Naive thymus-derived CD8-positive, alpha-beta T cell (primary cell): ENCODE measurements around the gene CTIF. TPM values are rescaled to one million over a fixed set of nuclear protein-coding genes. Genes with fewer than 3 reads are reported as not detected.

ENCODE experiments used
- ATAC-seq, 2 donors: fragments of 150-1000 bp; cut with Tn5 transposase in 1 of 2; sonication (Bioruptor Pico), chemical (Tn5 transposase) in 1 of 2; 1 replicate in 1 of 2; 2 replicates in 1 of 2; pipeline ENCODE4 v1.10.0; 2021; ENCODE audit warnings: mild to moderate bottlenecking in 2 of 2, moderate library complexity in 2 of 2
- POLR2A ChIA-PET: fragments of 350-600 bp; sonication (Branson Sonifier 250); formaldehyde crosslinking; loops from one replicate; lab custom pipeline; 2021; ENCODE audit warnings: antibody characterized with exemption; lab: Charles Lee
- DNase-seq, 10 donors: peaks; one replicate each; pipeline versions ENCODE4 v3.0.0 to v3.0.0-alpha.2; 2020 to 2022
- H3K27ac Mint-ChIP-seq, 10 donors: one replicate each; pipeline ENCODE4 v1.8.0; 2020 to 2022; ENCODE audit warnings: mild to moderate bottlenecking in 10 of 10, mixed read lengths in 10 of 10, moderate library complexity in 4 of 10, inconsistent platforms in 1 of 10
- H3K27me3 Mint-ChIP-seq, 5 donors: one replicate each; pipeline ENCODE4 v1.8.0; 2021 to 2022; ENCODE audit warnings: mixed read lengths in 5 of 5
- H3K36me3 Mint-ChIP-seq, 3 donors: one replicate each; pipeline ENCODE4 v1.8.0; 2020 to 2022; ENCODE audit warnings: mixed read lengths in 3 of 3, mild to moderate bottlenecking in 2 of 3, inconsistent platforms in 1 of 3
- H3K4me1 Mint-ChIP-seq, 4 donors: one replicate each; pipeline ENCODE4 v1.8.0; 2021 to 2022; ENCODE audit warnings: mixed read lengths in 4 of 4
- H3K4me3 Mint-ChIP-seq, 10 donors: one replicate each; pipeline ENCODE4 v1.8.0; 2020 to 2022; ENCODE audit warnings: mild to moderate bottlenecking in 10 of 10, mixed read lengths in 10 of 10, moderate library complexity in 6 of 10, inconsistent platforms in 1 of 10
- H3K9me3 Mint-ChIP-seq, 9 donors: one replicate each; pipeline ENCODE4 v1.8.0; 2020 to 2022; ENCODE audit warnings: mixed read lengths in 9 of 9, mild to moderate bottlenecking in 3 of 9, inconsistent platforms in 1 of 9, moderate library complexity in 1 of 9
- polyA plus RNA-seq, 3 donors: library from polyadenylated mRNA; unstranded; fragments of 300-500 nt; fragmentation: Illumina TruSeq; gene quantifications; one replicate each; pipeline ENCODE4 v1.2.3, GENCODE V29; 2021
- total RNA-seq, 8 experiments: library from RNA in 2 of 8; stranded (reverse) in 2 of 8; gene quantifications; one replicate each; pipeline ENCODE4 v1.2.3 and lab custom pipeline; 2021 to 2026

Gene CTIF
- total and polyA plus RNA-seq, 5 experiments from 2014 or later: 0.06 to 3.4 (median 2.0) TPM; not detected in 2

DNA sequence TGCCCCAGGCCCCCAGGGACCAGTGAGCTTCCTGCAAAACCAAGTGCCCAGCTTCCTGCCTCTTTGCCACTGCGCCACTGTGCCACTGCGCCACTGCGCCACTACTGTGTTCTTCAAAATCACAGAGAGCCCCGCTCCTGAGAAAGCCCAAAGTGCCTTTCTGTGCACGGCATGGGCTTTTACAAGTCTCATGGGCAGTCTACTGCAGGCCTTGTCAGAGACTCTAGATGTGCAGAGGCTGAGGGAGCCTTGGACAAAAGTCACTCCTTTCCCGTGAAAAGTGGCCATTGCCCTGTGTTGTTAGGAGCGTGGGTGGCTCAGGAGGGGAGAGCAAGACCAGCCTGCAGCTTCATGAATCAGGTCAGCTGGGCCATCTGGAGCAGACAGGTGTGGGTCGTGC, 231.4 kb downstream of the CTIF start:
- Mint-ChIP-seq H3K9me3 (peaks cover 0 to 4% (median 0%) of the 10 kb centered on the region in 9 donors), H3K27ac (no peak overlapping the region)
- POLR2A ChIA-PET: no interaction called here

DNA sequence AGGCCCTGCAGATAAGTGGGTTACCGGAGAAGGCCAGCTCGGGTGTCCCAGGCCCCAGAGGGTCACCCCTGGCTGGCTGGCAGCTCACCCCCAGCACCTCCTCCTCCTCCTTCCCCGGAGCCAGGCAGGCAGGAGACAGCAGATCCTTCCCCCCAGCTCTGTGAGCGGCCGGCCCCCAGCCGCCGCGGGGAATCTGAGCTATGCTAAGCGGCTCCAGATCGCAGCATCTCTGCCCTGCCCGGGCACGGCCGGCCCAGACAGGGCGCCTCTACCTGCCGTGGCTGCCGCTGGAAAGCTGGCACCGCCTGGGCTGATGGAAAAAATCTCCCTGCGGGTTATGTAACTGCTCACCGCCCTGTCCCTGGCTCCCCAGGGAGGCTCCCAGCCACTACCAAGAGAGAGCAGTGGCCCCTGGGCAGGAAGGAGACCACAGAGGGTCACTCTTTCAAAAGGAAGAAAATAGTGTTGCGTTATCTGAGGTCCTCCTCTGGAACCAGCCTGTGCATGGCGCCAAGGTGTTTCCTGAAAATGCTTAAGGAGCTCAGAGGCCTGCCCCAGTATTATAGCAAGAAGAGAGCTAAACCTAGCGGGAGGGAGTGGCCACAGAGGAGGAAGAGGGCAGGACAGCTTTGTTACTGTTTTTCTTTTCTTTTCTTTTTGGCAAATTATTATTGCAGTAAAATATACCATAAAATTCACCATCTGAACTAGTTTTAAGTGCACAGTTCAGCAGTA, 233.0 kb downstream of the CTIF start:
- Mint-ChIP-seq H3K4me1 (peaks cover 0 to 2% (median under 1%) of the 10 kb centered on the region in 4 donors), H3K27ac (no peak overlapping the region), H3K4me3 (no peak overlapping the region), H3K9me3 (peaks cover 0 to 4% (median 0%) of the 10 kb centered on the region in 9 donors), H3K36me3 (no peaks in the 10 kb centered on the region), H3K27me3 (peaks cover 0 to 5% (median 4%) of the 10 kb centered on the region in 5 donors)
- ATAC-seq (no peak), DNase-seq (no peak)
- POLR2A ChIA-PET: interaction anchor here (1.0 kb wide), 1 partner anchor 181 kb away, joined by 3 read pairs; no protein-coding TSS in a partner anchor

More for the DNA sequence above, 231.4 kb downstream of the CTIF start:
- H3K27me3 Mint-ChIP-seq: peaks cover 0 to 5% (median under 1%) of the 10 kb centered on the region in 5 donors
- ATAC-seq (no peak), DNase-seq (no peak)
- no peaks in the 10 kb centered on the region for H3K36me3 Mint-ChIP-seq
- H3K4me3 Mint-ChIP-seq: no peak overlapping the region
- peaks cover 0 to 3% (median 0%) of the 10 kb centered on the region in 4 donors for H3K4me1 Mint-ChIP-seq

DNA sequence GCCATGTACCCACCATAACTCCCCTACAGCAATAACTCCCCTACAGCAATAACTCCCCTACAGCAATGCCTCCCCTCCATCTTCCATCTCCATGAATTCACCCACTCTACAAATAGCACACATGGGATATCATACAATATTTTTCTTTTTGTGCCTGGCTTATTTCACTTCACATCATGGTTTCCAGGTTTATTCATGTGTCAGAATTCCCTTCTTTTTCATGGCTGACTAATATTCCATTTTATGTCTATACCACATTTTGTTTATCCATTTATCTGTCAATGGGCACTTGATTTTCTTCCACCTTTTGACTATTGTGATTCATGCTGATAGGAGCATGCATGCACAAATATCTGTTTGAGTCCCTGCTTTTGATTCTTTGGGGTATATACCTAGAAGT, 233.6 kb downstream of the CTIF start:
- Mint-ChIP-seq H3K4me1 (peaks cover 0 to 4% (median 2%) of the 10 kb centered on the region in 4 donors), H3K4me3 (no peak overlapping the region), H3K27me3 (peaks cover 0 to 5% (median 4%) of the 10 kb centered on the region in 5 donors), H3K36me3 (no peaks in the 10 kb centered on the region), H3K27ac (no peak overlapping the region), H3K9me3 (peaks cover 0 to 4% (median 0%) of the 10 kb centered on the region in 9 donors)
- DNase-seq: no peak
- no peak for ATAC-seq
- POLR2A ChIA-PET: no interaction called here

DNA sequence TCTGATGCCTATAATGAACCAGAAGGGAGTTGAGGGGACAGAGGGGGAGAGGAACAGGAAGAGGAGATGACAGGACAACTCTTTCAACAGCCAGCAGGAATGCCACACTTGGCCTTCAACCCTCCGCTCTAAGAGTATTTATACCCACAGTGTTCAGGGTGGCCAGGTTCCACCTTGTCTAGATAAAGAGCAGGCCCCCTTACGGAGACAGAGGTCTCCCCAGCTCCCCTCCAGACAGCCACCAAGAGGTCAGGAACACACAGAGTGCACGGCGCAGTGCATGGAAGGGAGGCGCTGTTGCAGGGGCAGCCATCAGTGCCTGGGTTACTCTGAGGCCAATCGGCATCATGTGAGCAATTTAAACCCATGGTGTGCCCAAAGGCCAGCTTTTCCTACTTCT, 235.0 kb downstream of the CTIF start:
- Mint-ChIP-seq H3K27ac (no peak overlapping the region), H3K27me3 (peaks cover 0 to 5% (median 4%) of the 10 kb centered on the region in 5 donors), H3K4me3 (no peak overlapping the region), H3K4me1 (peaks cover 0 to 6% (median 2%) of the 10 kb centered on the region in 4 donors), H3K36me3 (no peaks in the 10 kb centered on the region), H3K9me3 (peaks cover 0 to 4% (median 0%) of the 10 kb centered on the region in 9 donors)
- DNase-seq (no peak), ATAC-seq (no peak)
- POLR2A ChIA-PET: interaction anchor here (0.6 kb wide), 1 partner anchor 1059 kb away, joined by 3 read pairs; no protein-coding TSS in a partner anchor

DNA sequence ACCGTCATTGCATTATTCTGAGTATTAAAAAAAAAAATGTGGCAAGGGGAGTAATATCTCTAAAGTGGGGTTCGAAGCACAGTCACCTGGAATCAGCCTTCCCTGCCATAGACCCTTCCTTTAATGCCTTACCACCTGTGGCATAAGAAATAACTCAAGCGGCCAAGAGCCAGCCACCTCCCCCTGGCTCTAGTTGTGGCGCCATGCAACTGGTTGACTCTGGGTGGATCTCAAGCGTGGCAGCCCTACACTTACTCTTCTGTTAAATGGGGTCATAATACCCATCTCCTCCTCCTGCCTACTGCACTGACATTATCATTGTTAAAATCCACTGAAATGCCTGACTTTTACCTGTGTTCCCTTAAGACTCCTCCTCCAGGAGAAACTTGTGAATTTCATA, 236.1 kb downstream of the CTIF start:
- Mint-ChIP-seq H3K27me3 (peaks cover 0 to 5% (median 4%) of the 10 kb centered on the region in 5 donors), H3K36me3 (no peaks in the 10 kb centered on the region), H3K4me1 (peaks cover 0 to 6% (median 2%) of the 10 kb centered on the region in 4 donors), H3K9me3 (peaks cover 0 to 4% (median 0%) of the 10 kb centered on the region in 9 donors), H3K27ac (no peak overlapping the region), H3K4me3 (no peak overlapping the region)
- POLR2A ChIA-PET: no interaction called here
- no peak for ATAC-seq
- no peak for DNase-seq

DNA sequence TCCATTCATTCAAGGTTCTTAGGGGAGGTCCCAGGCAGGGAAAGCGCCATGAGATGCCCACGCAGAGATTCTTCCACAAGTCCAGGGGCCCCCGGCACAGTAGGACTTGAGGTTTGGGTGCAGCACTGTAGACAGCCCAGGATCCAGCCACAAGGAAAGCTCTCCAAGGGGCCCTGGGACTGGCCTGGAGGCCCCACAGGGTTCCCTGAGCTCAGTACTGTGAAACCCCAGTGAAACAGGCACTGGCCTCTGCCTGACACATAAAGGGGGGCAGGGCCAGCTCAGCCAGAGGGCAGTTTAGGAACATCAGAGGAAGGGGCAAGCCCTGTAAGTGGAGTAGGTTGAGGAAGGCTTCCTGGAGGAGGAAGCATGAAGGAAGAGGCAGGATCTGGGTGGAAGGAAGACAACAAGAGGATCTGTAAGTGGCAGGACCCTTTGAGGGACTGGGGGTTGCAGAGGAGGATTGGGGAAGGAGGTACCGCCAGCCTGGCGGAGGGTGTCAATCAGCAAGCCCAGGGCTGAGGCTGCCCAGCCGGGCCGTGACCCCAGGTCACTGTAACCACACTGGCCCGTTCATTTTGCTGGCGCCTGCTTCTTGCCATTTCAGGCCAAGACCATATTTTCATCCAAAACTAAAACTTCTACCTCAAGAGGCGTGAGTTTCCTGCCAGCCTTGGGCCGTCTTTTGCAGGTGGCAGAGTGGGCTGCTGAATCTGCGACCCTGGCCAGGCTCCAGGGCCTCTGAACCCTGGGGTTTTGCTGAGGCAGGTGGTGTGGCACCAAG, 236.7 kb downstream of the CTIF start:
- H3K27me3 Mint-ChIP-seq: peaks cover 0 to 5% (median 4%) of the 10 kb centered on the region in 5 donors
- no peaks in the 10 kb centered on the region for H3K36me3 Mint-ChIP-seq
- H3K4me3 Mint-ChIP-seq: no peak overlapping the region
- peaks cover 0 to 6% (median 2%) of the 10 kb centered on the region in 4 donors for H3K4me1 Mint-ChIP-seq
- POLR2A ChIA-PET: no interaction called here
- H3K27ac Mint-ChIP-seq: peak overlapping the region in 1 of 10 donors; percentile 80
- peaks cover 0 to 4% (median 0%) of the 10 kb centered on the region in 9 donors for H3K9me3 Mint-ChIP-seq
- DNase-seq: no peak
- ATAC-seq: no peak

DNA sequence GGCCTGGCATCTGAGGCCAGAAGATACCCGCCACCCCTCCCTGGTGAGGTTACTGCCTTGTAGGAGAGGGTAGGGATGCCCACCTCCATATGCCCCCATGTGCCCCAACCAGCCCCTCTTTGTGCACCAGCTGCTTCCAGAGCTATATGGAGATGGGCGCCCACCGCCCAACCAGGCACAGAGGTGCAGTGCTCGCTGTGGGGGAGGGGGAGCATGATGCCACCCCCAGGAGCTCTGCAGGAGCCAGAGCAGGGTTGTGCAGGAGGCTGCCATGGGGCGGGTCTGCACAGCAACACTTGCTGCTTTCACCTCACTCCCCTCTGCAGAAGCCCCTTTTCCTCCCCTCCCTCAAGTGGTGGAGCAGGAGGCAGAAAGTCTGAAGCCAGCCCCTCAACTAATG, 237.3 kb downstream of the CTIF start:
- ATAC-seq (no peak), DNase-seq (no peak)
- no peak overlapping the region for H3K4me3 Mint-ChIP-seq
- POLR2A ChIA-PET: interaction anchor here (0.6 kb wide), 1 partner anchor 104 kb away, joined by 3 read pairs; no protein-coding TSS in a partner anchor
- no peak overlapping the region for H3K27ac Mint-ChIP-seq
- H3K4me1 Mint-ChIP-seq: peaks cover 0 to 6% (median 2%) of the 10 kb centered on the region in 4 donors
- H3K9me3 Mint-ChIP-seq: peaks cover 0 to 4% (median 0%) of the 10 kb centered on the region in 9 donors
- no peaks in the 10 kb centered on the region for H3K36me3 Mint-ChIP-seq
- H3K27me3 Mint-ChIP-seq: peaks cover 0 to 5% (median 4%) of the 10 kb centered on the region in 5 donors

DNA sequence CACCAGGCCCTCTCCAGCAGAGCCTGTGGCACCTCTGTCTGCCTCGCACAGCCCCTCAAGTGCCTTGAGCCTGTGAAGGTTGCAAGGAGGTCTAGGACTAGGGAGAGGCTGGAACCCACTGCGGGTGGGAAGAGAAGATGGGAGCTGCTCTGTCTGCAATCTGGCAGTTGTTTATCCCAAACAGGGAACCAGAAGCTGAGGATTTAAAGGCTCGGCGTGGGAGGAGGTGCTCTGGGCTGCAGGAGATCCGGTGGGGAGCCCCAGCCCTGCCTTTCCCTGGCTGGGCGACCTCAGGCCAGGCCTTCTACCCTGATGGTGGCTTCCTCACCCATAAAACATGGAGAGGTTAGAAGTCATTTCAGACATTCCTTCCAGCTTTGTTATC, 237.8 kb downstream of the CTIF start:
- H3K4me1 Mint-ChIP-seq: peaks cover 0 to 10% (median 2%) of the 10 kb centered on the region in 4 donors
- peaks cover 0 to 4% (median 0%) of the 10 kb centered on the region in 9 donors for H3K9me3 Mint-ChIP-seq
- H3K36me3 Mint-ChIP-seq: no peaks in the 10 kb centered on the region
- no peak overlapping the region for H3K27ac Mint-ChIP-seq
- peaks cover 0 to 5% (median 4%) of the 10 kb centered on the region in 5 donors for H3K27me3 Mint-ChIP-seq
- H3K4me3 Mint-ChIP-seq: no peak overlapping the region
- no peak for DNase-seq
- POLR2A ChIA-PET: interaction anchor here (0.6 to 1.4 kb wide), 2 partner anchors 104 to 176 kb away, joined by 3 to 7 read pairs; no protein-coding TSS in a partner anchor
- ATAC-seq: no peak

DNA sequence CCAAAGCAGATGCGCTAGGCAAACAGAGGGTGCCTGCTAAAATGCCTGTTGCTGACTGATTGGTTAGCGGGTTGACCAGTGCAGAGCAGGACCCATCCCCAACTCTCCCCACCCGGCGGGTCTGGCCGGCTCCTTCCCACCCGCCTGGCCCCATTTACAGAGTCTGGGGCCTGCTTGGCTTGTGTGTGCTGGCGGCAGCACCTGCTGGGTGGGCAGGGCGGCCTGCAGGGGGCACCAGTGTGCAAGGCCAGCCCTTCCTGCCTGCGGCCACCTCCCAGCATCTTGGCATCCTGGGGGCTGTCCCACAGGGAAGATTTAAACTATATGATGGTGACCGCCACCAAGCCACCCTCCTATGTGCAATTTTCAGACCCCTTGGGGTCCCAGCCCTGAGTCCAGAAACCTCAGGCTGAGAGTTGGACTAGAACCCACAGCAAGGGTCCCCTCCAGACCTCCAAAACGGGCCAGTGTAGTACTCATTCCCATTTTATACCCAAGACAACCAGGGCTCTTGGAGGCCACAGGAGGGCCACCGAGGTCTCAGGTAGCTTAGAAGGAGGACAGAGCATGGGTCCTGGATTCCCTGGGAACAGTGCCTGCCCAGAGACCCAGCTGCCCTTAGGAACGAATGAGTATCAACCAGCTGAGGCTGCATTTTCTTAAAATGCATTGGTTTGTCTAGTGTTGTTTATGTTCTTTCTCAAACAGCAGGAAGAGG, 238.4 kb downstream of the CTIF start:
- Mint-ChIP-seq H3K27ac (peak overlapping the region in 1 of 10 donors; percentile 44), H3K4me3 (no peak overlapping the region), H3K36me3 (no peaks in the 10 kb centered on the region), H3K4me1 (peaks cover 0 to 15% (median 2%) of the 10 kb centered on the region in 4 donors), H3K27me3 (peaks cover 0 to 5% (median 2%) of the 10 kb centered on the region in 5 donors), H3K9me3 (peaks cover 0 to 4% (median 0%) of the 10 kb centered on the region in 9 donors)
- peak; percentile 85 to 90 for ATAC-seq
- POLR2A ChIA-PET: interaction anchor here (1.4 kb wide), 1 partner anchor 175 kb away, joined by 7 read pairs; no protein-coding TSS in a partner anchor
- peak; percentile 34 to 73 (median 64) for DNase-seq

DNA sequence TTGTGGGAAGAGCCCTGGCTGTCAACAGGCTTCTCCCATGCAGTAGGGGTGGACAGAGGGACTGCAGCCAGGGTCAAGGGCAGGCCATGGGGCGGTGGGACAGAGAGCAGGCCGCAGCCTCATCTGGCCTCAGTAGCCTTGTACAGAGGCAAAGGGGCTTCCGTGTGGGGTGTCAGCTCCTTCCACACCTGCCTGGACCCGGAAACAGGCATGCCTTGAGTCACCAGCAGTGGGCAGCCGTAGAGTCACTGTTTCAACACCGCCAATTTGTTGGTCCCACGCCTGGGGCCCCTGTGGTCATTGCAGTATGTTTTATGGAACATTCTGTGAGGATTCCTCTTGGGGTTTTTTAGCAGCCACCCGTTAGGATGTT, 238.9 kb downstream of the CTIF start:
- no peak for ATAC-seq
- Mint-ChIP-seq H3K4me3 (no peak overlapping the region), H3K4me1 (peaks cover 0 to 15% (median 2%) of the 10 kb centered on the region in 4 donors), H3K9me3 (peaks cover 0 to under 1% (median 0%) of the 10 kb centered on the region in 9 donors), H3K36me3 (no peaks in the 10 kb centered on the region), H3K27ac (peak overlapping the region in 2 of 10 donors; percentile 44 to 76), H3K27me3 (peaks cover 0 to 5% (median 2%) of the 10 kb centered on the region in 5 donors)
- no peak for DNase-seq
- POLR2A ChIA-PET: interaction anchor here (1.4 kb wide), 1 partner anchor 174 kb away, joined by 7 read pairs; no protein-coding TSS in a partner anchor

DNA sequence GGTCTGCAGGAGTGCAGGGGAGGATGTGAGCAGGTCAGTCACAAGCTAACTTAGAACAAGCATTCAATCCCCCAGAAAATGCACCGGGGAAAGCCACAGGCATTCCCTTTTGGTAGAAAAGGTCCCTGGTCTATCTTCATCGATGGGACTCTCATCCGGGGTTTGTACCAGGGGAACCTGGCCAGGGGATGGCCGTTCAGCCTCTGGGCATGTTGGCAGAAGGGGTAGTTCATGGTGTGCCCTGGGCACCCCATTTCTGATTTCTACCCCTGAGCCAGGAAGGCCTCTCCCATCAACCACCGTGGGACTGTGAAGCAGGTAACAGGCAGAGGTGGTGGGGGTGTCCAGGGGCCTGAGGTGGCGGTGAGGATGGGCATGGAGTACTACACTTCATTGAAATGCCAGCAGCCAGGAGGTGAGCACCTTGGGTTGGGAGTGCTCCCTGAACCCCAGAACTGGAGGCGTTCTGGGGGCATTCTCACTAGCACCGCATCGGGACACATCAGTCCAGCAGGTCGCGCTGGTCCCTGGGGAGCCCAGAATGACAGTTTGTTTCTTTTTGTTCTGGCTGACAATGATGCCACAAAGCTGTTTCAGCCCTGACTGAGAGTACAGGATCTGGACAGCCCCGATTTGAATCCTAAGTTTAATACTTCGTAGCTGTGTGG, 239.6 kb downstream of the CTIF start:
- Mint-ChIP-seq H3K9me3 (no peaks in the 10 kb centered on the region), H3K27me3 (peaks cover 0 to 5% (median 0%) of the 10 kb centered on the region in 5 donors), H3K4me3 (no peak overlapping the region), H3K36me3 (no peaks in the 10 kb centered on the region), H3K4me1 (peaks cover 0 to 19% (median 2%) of the 10 kb centered on the region in 4 donors), H3K27ac (peak overlapping the region in 1 of 10 donors; percentile 76)
- POLR2A ChIA-PET: interaction anchor here (0.9 kb wide), 1 partner anchor 174 kb away, joined by 3 read pairs; no protein-coding TSS in a partner anchor
- no peak for ATAC-seq
- no peak for DNase-seq
